Loucy (cell line): ENCODE data around the gene RNF40.

Experiments
- H2AFZ ChIP-seq: fragments of 200-600 bp; sonication (generic); 2 replicates; pipeline ENCODE4 v1.6.0; 2016; ENCODE audit warnings: antibody characterized with exemption, mild to moderate bottlenecking, low read length, moderate library complexity
- H3F3A ChIP-seq: fragments of 200-600 bp; 2 replicates; pipeline ENCODE4 v1.6.0; 2016; ENCODE audit warnings: antibody characterized with exemption, low read depth, mild to moderate bottlenecking
- H3K27me3 ChIP-seq: fragments of 200-600 bp; sonication (generic); 2 replicates; pipeline ENCODE4 v1.6.1; 2014; ENCODE audit warnings: low read length, mild to moderate bottlenecking; ENCODE audit not compliant: insufficient read depth, poor library complexity, severe bottlenecking
- H3K36me3 ChIP-seq: fragments of 200-600 bp; sonication (generic); 2 replicates; pipeline ENCODE4 v1.6.1; 2016; ENCODE audit warnings: low read length; ENCODE audit not compliant: insufficient read depth
- H3K4me1 ChIP-seq: fragments of 200-600 bp; sonication (generic); 2 replicates; pipeline ENCODE4 v1.5.1; 2014; ENCODE audit warnings: low read length, mild to moderate bottlenecking; ENCODE audit not compliant: insufficient read depth, poor library complexity, severe bottlenecking
- H3K4me2 ChIP-seq: fragments of 200-600 bp; sonication (generic); 2 replicates; pipeline ENCODE4 v1.6.0; 2014; ENCODE audit warnings: antibody characterized with exemption, low read length, low read depth, mild to moderate bottlenecking; ENCODE audit not compliant: poor library complexity, severe bottlenecking
- H3K4me3 ChIP-seq: fragments of 200-600 bp; sonication (generic); 2 replicates; pipeline ENCODE4 v1.5.1; 2014; ENCODE audit warnings: low read length, mild to moderate bottlenecking, mixed read lengths; ENCODE audit not compliant: poor library complexity, severe bottlenecking
- H3K79me2 ChIP-seq: fragments of 200-600 bp; sonication (generic); 2 replicates; pipeline ENCODE4 v1.6.1; 2014; ENCODE audit warnings: low read length; ENCODE audit not compliant: insufficient read depth
- H3K9ac ChIP-seq: fragments of 200-600 bp; sonication (generic); 2 replicates; pipeline ENCODE4 v1.6.0; 2014; ENCODE audit warnings: mild to moderate bottlenecking, low read depth, low read length, moderate library complexity; ENCODE audit not compliant: poor library complexity, severe bottlenecking
- H3K9me2 ChIP-seq: fragments of 200-600 bp; sonication (generic); replicated peaks from 2 replicates; pipeline ENCODE4 v1.6.1; 2016; ENCODE audit warnings: low read depth, low read length, mixed read lengths
- H3K9me3 ChIP-seq: fragments of 200-600 bp; sonication (generic); 2 replicates; pipeline ENCODE4 v1.6.1; 2014; ENCODE audit warnings: mild to moderate bottlenecking, antibody characterized with exemption, low read length, low read depth; ENCODE audit not compliant: insufficient read depth
- H4K20me1 ChIP-seq: fragments of 200-600 bp; sonication (generic); 2 replicates; pipeline ENCODE4 v1.6.0; 2014; ENCODE audit warnings: antibody characterized with exemption, low read length, mild to moderate bottlenecking; ENCODE audit not compliant: insufficient read depth, poor library complexity, severe bottlenecking
- EZH2phosphoT487 ChIP-seq: fragments of 200-600 bp; IDR thresholded peaks from 2 replicates; pipeline ENCODE4 v1.6.1; 2018; ENCODE audit warnings: antibody characterized with exemption, mild to moderate bottlenecking, moderate library complexity, borderline replicate concordance
- TF ChIP-seq, protein P1 (sequence below): fragments of 200-600 bp; sonication (generic); conservative IDR thresholded peaks from 2 replicates; pipeline ENCODE4 v1.5.1; 2014; ENCODE audit warnings: mild to moderate bottlenecking, antibody characterized with exemption, low read length

The RNF40 gene

DNA sequence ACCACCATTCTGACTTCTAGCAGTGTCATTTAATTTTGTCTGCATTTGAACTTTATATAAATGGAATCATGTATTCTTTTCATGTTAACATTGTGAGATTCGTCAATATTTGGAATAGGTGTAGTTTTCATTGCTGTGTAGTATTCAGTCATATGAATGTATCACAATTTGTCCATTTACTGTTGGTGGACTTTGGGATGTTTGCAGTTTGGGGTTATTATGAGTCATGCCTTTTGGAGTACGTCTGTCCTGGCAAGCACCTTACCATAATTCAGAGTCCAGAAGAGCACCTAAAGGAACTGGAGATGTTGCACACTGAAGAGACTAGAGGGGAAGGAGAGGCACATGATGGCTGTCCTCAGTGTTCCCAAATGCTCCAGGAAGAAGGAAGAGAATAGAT lies 17.0 kb upstream of the RNF40 start:
- Histone ChIP-seq H3K9me3 (no peaks in the 10 kb centered on the region), H3K4me1 (peaks cover 17% of the 10 kb centered on the region), H3F3A (no peaks in the 10 kb centered on the region), H3K36me3 (no peaks in the 10 kb centered on the region), H2AFZ (no peak overlapping the region), H4K20me1 (peaks cover 3% of the 10 kb centered on the region), H3K4me3 (no peak overlapping the region), H3K9me2 (no peaks in the 10 kb centered on the region), H3K4me2 (no peak overlapping the region), H3K79me2 (peaks cover 16% of the 10 kb centered on the region), H3K9ac (no peak overlapping the region), H3K27me3 (no peaks in the 10 kb centered on the region)
- TF ChIP-seq, protein P1, sequence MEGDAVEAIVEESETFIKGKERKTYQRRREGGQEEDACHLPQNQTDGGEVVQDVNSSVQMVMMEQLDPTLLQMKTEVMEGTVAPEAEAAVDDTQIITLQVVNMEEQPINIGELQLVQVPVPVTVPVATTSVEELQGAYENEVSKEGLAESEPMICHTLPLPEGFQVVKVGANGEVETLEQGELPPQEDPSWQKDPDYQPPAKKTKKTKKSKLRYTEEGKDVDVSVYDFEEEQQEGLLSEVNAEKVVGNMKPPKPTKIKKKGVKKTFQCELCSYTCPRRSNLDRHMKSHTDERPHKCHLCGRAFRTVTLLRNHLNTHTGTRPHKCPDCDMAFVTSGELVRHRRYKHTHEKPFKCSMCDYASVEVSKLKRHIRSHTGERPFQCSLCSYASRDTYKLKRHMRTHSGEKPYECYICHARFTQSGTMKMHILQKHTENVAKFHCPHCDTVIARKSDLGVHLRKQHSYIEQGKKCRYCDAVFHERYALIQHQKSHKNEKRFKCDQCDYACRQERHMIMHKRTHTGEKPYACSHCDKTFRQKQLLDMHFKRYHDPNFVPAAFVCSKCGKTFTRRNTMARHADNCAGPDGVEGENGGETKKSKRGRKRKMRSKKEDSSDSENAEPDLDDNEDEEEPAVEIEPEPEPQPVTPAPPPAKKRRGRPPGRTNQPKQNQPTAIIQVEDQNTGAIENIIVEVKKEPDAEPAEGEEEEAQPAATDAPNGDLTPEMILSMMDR = no peak
- TF ChIP-seq EZH2phosphoT487 = no peak

DNA sequence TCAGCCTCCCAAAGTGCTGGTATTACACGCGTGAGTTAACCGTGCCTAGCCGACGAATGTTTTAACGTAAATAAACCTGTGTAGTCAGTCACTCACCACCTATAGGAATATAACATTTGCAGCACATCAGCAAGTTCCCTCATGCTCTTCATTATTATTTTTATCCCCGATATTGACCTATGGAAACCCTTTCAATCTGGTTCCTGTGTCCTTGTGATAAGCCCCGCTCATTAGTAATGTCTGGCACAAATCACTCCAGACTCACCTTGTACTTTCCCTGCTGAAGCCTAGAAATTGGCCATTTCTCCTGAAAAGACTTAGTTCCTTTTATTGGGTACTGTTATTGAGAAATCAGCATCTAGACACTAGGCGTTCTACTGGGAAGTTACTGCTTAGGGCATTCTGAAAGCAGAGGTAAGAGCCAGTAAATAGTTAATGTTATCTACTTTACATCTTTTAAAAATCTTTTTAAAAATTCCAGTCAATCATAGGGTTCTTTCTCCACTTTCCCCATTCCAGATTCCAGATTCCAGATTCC lies 15.4 kb upstream of the RNF40 start:
- no peak overlapping the region for H2AFZ ChIP-seq
- H3K36me3 ChIP-seq = peaks cover 9% of the 10 kb centered on the region; the same call in 1 of the 2 replicates
- H3K79me2 ChIP-seq = peaks cover 31% of the 10 kb centered on the region
- TF ChIP-seq, protein P1 = no peak
- no peak for TF ChIP-seq EZH2phosphoT487
- H3K4me1 ChIP-seq = peaks cover 20% of the 10 kb centered on the region
- no peak overlapping the region for H3K4me3 ChIP-seq
- no peaks in the 10 kb centered on the region for H3K9me3 ChIP-seq
- no peak overlapping the region for H3K4me2 ChIP-seq
- H3K9me2 ChIP-seq = no peaks in the 10 kb centered on the region
- no peaks in the 10 kb centered on the region for H3F3A ChIP-seq
- no peak overlapping the region for H3K9ac ChIP-seq
- peaks cover 4% of the 10 kb centered on the region for H4K20me1 ChIP-seq
- no peaks in the 10 kb centered on the region for H3K27me3 ChIP-seq

DNA sequence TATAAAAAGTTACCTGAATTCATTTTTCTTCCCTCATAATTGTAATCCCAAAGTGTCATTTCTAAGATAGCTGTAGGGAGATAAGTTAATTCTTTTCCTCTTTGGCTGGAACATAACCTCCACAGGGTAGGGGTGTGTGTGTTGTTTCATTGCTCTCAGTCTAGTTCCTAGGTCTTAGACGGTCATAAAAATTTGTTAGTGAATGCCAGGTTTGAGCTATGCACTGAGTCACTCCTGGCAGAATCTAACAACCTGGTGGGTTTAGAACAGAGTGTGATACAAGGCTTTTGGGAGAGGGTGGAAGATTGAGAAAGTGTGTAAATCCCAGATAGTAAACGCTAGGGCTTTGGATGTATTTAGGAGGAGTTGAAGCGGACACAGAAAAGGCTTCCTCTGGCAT lies 14.8 kb upstream of the RNF40 start:
- Histone ChIP-seq H3K27me3 (no peaks in the 10 kb centered on the region), H4K20me1 (peaks cover 4% of the 10 kb centered on the region), H3K4me2 (peak overlapping the region; percentile 83), H3F3A (no peaks in the 10 kb centered on the region), H3K79me2 (peaks cover 31% of the 10 kb centered on the region), H3K9me2 (no peaks in the 10 kb centered on the region), H3K9ac (peak overlapping the region; percentile 79), H3K4me3 (peak overlapping the region; percentile 77), H2AFZ (peak overlapping the region; percentile 87; the same call in 1 of the 2 replicates), H3K36me3 (peaks cover 9% of the 10 kb centered on the region; the same call in 1 of the 2 replicates), H3K9me3 (no peaks in the 10 kb centered on the region), H3K4me1 (peaks cover 20% of the 10 kb centered on the region)
- no peak for TF ChIP-seq EZH2phosphoT487
- TF ChIP-seq, protein P1 = no peak
